HG03469 (cell line): ENCODE measurements around the gene B4GALT1.
A peak's percentile ranks its signal among the peaks of the same experiment; 100 is the strongest.
"Not testable (repeated sequence)": the region's sequence is repeated elsewhere in the genome, so short reads cannot be mapped to it uniquely, and the experiment has no call there.

Source experiments
- ATAC-seq: cut with Tn5 transposase; IDR thresholded peaks from one replicate; pipeline ENCODE4 v1.9.1; 2021; ENCODE audit warnings: mild to moderate bottlenecking, moderate library complexity, moderate number of reproducible peaks; ENCODE audit not compliant: unreplicated experiment

The B4GALT1 gene

DNA sequence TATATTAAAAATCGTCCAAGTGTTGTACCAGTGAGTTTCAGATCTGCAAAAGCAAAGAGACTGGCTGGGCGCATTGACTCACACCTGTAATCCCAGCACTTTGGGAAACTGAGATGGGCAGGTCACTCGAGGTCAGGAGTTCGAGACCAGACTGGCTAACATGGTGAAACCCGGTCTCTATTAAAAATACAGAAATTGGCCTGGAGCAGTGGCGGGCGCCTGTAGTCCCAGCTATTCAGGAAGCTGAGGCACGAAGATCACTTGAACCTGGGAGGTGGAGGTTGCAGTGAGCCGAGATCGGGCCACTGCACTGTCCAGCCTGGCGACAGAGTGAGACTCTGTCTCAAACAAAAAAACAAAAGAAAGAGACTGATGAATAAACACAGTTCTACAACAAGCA, 18.3 kb upstream of the B4GALT1 start:
- no peak for ATAC-seq

GRCh38 chr9:33184963-33185362, 17.8 kb upstream of the B4GALT1 start:
- no peak for ATAC-seq

DNA sequence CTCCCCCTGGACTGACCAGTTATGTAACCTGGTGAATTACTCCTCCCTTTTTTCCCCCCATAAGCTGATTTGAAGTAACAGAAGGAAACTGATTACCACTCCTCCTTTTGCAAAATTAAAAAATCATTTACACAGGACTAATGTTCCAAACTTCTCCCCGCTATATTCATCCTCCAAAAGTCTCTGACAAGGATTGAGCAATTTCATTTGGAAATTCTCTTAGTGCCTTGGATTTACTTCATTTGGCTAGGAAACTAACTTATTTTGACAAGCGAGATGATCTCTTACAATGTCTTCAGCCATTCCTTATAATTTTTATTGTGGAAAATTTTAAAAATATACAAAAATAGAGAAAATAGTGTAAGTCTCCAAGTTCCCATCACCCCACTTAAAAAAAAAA, 15.4 kb upstream of the B4GALT1 start:
- no peak for ATAC-seq

DNA sequence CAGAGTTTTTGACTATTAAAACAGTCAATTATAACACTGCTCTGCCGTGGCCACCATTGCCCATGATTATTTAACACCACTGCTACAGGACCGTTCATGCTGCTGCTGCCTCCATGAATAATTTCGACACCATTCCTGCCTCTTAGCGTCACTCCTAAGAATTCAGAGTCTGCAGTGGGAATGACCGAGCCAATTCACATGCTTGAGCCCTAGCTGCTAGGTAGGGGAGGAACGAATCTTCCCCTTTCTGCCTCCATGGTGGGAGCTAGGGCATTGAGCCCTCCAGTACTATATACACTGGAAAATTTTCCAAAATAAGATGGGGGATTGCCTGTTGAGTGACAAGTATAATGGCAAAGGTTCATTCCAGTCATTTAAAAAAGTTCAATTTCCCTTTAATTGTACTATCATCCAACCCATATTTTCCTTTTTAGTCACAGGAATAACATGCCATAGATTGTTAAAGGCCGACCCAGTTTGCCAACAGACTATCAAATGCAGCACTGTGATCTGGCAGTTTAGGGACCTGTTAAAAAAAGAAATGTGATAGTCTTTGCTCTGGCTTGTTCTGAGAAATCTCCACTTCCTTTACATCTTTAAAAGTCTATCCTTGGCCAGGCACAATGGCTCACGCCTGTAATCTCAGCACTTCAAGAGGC, 13.5 kb upstream of the B4GALT1 start:
- no peak for ATAC-seq

GRCh38 chr9:33178972-33179697, 12.0 kb upstream of the B4GALT1 start:
- no peak for ATAC-seq

DNA sequence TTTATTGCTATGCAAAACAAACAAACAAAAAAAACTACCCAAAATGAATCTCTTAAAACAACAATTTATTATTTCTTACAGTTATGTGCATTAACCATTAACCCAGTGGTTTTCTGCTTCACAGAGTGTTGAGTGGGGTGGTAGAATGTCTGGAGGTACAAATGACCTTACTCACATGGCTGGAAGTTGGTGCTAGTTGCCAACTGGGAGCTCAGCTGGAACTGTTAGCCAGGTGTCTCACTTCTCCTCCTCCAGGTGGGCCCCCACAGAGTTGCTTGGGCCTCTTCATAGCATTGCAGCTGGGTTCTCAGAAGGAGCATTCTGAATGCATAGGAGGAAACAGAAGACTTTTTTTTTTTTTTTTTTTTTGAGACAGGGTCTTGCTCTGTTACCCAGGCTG, 10.5 kb upstream of the B4GALT1 start:
- no peak for ATAC-seq

- no peak for ATAC-seq
Observed at GRCh38 chr9:33177086-33177485, 9.9 kb upstream of the B4GALT1 start.

GRCh38 chr9:33175649-33176325, 8.7 kb upstream of the B4GALT1 start:
- no peak for ATAC-seq

DNA sequence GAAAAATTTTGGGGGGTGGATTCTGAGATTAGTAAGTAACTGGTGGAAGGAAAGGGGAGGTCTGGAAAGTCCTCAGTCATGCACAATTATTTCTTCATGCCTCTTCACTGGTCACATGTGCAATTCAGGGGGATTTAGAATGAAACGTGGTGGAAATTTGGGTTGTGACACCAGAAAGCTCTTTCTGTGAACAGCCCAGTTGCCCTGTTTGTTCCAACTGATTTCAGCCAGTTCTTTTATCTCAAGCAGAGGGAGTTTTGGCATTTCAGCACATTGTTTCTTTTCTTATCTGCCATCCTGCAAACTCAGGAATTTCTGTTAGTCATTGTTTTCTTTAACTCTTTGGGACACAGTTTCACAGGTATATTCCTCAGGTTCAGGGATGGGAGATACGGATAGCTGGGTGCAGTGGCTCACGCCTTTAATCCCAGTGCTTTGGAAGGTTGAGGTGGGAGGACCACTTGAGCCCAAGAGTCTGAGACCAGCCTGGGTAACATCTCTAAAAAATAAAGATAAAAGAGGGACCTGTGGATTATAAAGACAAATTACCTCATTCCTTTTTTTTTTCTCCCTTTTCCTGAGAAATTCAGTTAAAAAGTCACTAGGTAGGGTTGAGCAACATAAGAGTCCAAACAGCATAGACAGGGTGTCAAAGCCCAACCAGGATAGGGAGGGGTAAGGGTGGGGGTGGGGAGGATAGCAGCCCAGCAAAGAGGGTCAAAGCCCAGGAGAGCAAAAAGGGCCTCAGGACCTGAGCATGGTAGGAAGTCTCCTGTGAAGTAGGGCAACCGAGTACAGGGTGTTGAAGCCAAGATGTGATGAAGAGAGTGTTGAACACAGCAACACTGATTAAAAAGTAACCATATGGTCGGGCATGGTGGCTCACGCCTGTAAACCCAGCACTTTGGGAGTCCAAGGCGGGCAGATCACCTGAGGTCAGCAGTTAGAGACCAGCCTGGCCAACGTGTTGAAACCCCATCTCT, 5.4 kb upstream of the B4GALT1 start:
- no peak for ATAC-seq

DNA sequence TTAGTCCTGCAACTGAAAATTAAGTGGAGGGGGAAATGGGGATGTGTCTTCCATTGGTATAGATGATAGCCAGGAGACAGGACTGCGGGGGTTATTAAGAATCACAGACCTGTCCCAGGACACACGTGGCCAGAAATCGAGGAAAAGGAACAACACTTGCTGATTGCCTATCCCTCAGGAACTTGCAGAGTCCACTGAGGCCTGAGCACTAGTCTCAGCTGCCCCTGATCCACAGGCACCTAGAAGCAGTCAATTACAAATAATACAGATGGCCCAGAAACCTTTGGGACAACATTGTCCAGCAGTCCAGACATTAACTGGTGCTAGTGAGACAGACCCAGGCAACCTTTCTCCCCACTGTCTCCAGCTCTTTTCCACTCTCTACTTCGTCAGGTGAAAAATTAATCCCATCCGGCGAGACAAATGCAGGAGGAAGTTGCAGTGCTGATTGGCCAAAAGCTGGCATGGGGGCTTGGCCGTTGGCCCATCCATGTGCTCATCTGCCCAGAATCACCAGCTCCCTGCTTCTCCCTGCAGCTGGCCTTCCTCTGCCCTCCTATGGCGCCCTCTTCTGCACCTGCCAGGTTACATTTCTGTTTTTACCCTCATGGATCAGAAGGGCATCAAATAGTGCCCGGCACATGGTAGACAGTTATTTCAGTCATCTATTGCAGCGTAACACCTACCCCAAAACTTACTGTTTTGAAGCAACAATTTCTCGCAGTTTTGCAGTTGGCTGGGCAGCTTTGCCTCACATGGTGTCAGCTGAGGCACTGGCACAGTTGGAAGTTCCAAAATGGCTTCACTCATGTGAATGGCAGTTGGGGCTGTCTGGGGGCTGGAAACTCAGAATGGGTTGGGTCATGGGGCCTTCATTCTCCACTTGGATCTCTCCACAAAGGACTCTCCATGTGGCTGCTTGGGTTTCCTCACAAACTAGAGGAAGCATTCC, 3.6 kb upstream of the B4GALT1 start:
- ATAC-seq: no peak

DNA sequence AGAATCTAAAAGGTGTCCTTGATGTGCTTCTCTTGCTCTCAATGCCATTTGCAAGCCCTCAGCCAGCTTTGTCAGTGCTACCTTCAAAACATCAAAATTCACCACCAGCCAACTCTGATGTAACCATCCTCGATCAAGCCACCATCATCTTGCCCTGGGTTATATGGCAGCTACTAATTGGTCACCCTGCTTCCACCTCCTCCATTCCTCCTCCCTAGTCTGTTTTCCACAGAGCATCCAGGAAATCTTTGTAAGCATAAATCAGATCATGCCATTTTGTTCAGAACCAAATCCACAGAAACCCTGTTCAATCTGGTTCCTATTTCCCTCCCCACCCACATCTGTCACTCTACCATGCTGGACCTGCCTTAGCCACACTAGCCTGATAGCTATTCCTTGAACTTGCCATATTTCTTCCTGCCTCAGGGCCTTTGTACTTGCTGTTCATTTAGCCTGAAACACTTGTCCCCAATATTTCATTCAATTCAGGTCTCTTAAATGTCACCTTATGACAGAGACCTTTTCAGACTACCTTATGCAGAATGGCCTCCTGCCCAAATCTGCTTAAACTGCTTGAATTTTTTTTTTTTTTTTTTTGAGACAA, 1.9 kb upstream of the B4GALT1 start:
- no peak for ATAC-seq

- no peak for ATAC-seq
Observed at GRCh38 chr9:33167972-33168461, 881 bp upstream of the B4GALT1 start.

DNA sequence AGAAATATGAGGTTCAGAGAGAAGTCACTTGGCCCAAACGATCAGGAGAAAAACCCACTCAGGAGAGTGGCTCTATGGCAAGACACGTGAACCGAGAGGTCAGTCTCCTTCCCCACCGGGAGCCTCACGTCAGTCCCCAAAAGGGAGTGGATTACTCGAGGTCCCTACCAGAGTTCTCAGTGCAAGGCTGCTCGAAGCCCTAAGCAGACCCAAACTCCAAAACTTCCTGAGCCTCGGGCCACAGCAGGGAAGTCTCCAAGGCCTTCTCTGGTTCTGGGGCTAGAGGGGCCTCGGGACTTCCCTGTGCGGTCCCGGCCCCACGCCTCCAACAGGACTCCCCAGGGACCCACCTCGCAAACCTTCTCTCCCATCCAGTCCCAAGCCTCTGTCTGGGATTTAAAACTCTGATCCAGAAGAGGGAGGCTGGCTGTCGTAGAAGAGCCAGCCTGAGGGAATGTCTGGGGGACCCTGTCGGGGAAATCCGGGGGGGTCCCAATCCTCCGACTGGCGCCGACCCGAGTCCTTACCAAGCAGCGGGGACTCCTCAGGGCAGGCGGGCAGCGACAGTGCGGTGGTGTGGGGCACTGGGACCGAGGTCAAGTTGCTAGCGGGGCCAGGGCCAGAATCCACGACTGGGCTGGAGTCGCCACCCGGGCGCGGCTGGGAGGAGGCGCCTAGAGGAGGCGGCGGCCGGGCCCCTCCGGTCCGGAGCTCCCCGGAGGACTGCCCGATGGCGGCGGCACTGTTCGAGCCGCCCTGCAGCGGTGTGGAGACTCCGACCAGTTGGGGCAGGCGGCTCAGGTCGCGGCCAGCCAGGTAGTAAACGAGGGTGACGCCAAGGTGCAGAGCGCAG, 679 bp downstream of the B4GALT1 start:
- ATAC-seq: no peak

- ATAC-seq: peak; percentile 15
Observed at GRCh38 chr9:33165263-33166151, 1.6 kb downstream of the B4GALT1 start.

DNA sequence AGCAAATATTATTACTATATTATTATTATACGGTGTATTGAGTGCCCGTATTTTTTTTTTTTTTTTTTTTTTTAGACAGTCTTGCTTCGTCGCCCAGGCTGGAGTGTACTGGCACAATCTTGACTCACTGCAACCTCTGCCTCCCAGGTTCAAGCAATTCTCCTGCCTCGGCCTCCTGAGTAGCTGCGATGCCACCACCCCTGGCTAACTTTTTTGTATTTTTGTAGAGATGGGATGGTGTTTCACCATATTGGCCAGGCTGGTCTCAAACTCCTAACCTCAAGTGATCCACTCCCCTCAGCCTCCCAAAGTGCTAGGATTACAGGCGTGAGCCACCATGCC, 2.2 kb downstream of the B4GALT1 start:
- not testable (repeated sequence) for ATAC-seq

DNA sequence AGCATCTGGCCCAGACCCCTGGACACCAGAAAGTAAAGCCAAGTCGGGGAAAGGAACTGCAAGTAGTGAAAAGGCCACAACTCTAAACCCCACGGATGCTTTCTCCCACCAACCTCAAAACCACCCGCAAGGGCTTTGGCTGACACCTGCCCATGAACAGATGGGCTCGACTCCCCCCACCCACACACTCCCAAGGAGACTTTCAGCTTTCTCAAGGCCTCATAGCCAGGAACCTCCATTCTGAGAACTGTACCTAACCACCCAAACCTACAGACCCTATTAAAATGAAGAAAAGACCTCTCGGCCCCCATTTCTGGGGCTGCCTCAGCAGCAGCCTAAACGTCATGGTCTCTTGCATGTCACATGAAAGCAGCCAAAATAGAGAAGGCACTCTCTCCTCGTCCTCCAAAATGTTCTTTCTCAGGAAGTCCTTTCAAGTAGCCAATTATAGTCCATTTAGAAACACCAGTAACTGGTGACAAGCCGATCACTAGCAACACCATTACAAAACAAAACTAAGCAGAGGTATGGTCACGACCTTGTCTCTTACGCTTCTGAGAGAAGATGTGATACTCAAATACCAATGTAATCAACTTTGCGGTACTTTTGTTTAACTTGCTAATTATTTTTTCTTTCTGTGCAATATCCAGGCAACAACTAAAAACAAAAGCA, 2.9 kb downstream of the B4GALT1 start:
- peak; percentile 16 for ATAC-seq
